Vagina (tissue), 2 donors: ENCODE data around the gene BTF3. TPM values are rescaled to one million over a fixed set of nuclear protein-coding genes. Genes with fewer than 3 reads are reported as not detected.
A peak's percentile ranks its signal among the peaks of the same experiment; 100 is the strongest.

Source experiments
- DNase-seq, 2 donors: peaks; one replicate each; pipeline ENCODE4 v3.0.0-alpha.2; 2017; ENCODE audit errors: extremely low spot score in 2 of 2
- H3K27ac ChIP-seq: fragments of 200-600 bp; sonication (generic); one replicate; pipeline ENCODE4 v1.5.1; 2019
- H3K27me3 ChIP-seq: fragments of 200-600 bp; sonication (generic); one replicate; pipeline ENCODE4 v1.5.1; 2019
- H3K36me3 ChIP-seq, 2 donors: fragments of 200-600 bp; sonication (generic); one replicate each; pipeline ENCODE4 v1.5.1; 2017 to 2019
- H3K4me1 ChIP-seq: fragments of 200-600 bp; sonication (generic); one replicate; pipeline ENCODE4 v1.5.1; 2019
- H3K4me3 ChIP-seq, 2 donors: fragments of 200-600 bp; sonication (generic); 1 replicate in 1 of 2; 2 replicates in 1 of 2; pipeline ENCODE4 v1.5.1; 2016 to 2019
- H3K9me3 ChIP-seq: fragments of 200-600 bp; sonication (generic); one replicate; pipeline ENCODE4 v1.5.1; 2019
- POLR2A ChIP-seq, 2 donors: fragments of 450-650 bp; IDR thresholded peaks; one replicate each; pipeline ENCODE4 v1.6.1; 2017; ENCODE audit warnings: antibody characterized with exemption in 2 of 2, mild to moderate bottlenecking in 2 of 2, moderate library complexity in 2 of 2
- POLR2AphosphoS5 ChIP-seq, 2 donors: sonication (generic); formaldehyde crosslinking; IDR thresholded peaks; one replicate each; pipeline ENCODE4 v1.9.0; 2017; ENCODE audit warnings: antibody characterized with exemption in 2 of 2, mild to moderate bottlenecking in 2 of 2, low read depth in 1 of 2; ENCODE audit not compliant: insufficient read depth in 1 of 2
- intact Hi-C: fragments of 100-400 bp; cut with DNase I; formaldehyde crosslinking; loops from one replicate; pipeline ENCODE4 v1.15.1; 2023
- total RNA-seq: library from RNA; depleted of rRNA; stranded (reverse); fragments of >200 nt; gene quantifications from one replicate; pipeline ENCODE4 v1.2.3, GENCODE V29; 2016
- TF ChIP-seq, protein P1 (sequence below), 3 experiments: fragments of 450-650 bp in 2 of 3; fragments of 200-600 bp in 1 of 3; sonication (generic) in 1 of 3; IDR thresholded peaks; one replicate each; pipeline ENCODE4 v1.5.1; 2017 to 2019; ENCODE audit warnings: antibody characterized with exemption in 3 of 3, mild to moderate bottlenecking in 2 of 3, moderate library complexity in 2 of 3

The BTF3 gene
- 537 TPM for total RNA-seq

DNA sequence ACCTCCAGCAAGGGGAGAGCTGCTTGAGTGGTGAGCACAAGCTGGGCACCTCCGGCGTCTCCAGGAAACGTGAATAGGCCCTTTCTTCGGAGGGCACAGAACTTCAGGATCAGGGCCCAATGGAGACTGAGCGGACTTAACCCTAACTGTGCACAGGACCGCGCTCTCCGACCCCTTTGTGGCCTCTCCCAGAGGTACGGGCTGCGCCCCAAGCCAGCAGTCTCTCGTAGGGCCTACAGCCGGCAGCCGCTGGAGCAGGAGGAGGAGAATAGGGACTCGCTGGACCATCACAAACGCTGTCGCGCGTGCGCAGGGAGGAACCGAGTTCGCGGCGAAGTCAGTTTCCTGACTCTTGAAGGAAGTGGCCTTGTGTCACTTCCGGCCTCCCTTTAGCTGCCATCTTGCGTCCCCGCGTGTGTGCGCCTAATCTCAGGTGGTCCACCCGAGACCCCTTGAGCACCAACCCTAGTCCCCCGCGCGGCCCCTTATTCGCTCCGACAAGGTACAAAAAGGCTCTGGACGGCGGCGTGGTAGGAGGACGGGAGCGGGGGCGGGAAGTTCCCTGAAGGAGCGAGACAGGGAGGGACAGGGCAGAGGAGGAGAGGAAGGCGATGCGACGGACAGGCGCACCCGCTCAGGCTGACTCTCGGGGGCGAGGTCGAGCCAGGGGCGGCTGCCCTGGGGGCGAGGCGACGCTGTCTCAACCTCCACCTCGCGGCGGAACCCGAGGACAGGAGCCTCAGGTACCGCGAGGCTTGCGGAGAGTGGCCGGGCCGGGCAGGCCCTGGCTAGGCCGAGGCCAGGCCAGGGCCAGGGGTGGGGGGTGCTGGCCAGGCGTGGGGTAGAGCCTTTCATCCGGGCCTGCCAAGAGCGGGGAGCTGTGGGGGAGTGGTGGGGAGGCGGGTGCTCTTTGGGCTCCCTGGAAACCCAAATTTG, at the start of gene BTF3:
Gene BTF3 (plus strand): TSS at position 386 of the 936 bp plus-strand sequence. CDS start 226 bp downstream, at position 612.
- intact Hi-C loops, result no loop called here
- H3K4me3 ChIP-seq, result peak within 1 kb of the TSS; percentile 82 to 91
- peaks cover 0 to 26% of the 10 kb centered on the region in 2 donors for H3K36me3 ChIP-seq
- peak within 1 kb of the TSS; percentile 95 for H3K27ac ChIP-seq
- TF ChIP-seq, protein P1, sequence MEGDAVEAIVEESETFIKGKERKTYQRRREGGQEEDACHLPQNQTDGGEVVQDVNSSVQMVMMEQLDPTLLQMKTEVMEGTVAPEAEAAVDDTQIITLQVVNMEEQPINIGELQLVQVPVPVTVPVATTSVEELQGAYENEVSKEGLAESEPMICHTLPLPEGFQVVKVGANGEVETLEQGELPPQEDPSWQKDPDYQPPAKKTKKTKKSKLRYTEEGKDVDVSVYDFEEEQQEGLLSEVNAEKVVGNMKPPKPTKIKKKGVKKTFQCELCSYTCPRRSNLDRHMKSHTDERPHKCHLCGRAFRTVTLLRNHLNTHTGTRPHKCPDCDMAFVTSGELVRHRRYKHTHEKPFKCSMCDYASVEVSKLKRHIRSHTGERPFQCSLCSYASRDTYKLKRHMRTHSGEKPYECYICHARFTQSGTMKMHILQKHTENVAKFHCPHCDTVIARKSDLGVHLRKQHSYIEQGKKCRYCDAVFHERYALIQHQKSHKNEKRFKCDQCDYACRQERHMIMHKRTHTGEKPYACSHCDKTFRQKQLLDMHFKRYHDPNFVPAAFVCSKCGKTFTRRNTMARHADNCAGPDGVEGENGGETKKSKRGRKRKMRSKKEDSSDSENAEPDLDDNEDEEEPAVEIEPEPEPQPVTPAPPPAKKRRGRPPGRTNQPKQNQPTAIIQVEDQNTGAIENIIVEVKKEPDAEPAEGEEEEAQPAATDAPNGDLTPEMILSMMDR (IDR thresholded peaks at IDR 0.05), result no peak
- TF ChIP-seq POLR2A (IDR thresholded peaks at IDR 0.05) (peak in 1 of 2 donors; percentile 49), POLR2AphosphoS5 (IDR thresholded peaks at IDR 0.05; ENCODE audit: insufficient read depth in 1 of 2, low read depth in 1 of 2) (peak; percentile 95 to 96)
- H3K9me3 ChIP-seq, result no peaks in the 10 kb centered on the region
- DNase-seq, result peak; percentile 98
- H3K27me3 ChIP-seq, result no peaks in the 10 kb centered on the region
- H3K4me1 ChIP-seq, result peaks cover 35% of the 10 kb centered on the region

DNA sequence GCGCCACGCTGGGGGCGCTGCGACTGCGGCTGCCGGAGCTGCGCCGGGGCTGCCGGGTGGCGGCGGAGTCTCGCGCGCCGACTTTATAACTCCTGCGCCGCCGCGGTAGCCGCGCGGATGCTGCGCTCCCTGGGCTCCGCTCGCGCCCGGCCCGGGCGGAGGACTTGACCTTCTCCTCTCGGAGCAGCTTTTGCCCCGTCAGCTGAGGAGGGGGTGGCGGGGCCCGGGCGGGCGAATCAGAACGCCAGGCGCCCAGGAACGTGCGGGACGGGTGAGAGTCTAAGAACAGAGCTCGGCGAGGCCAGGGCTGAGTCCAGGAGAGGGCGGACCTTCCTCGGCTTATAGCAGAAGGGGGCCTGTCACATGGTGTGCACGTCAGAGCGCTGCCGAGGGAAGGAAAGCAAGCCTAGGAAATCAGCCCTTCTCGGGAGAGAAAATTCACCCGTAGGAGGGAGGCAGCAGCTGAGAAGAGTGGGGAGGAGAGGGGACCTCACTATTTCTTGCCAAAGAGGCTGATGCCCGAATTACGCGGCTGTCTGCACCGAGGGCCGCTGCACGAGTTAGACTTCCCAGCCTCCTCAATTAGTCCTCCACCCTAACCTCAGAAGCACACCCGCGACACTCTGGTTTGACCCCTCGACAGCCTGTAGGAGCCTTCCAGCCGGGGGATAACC, 49.6 kb upstream of the BTF3 start, which contains the start of gene FOXD1:
Gene FOXD1 (minus strand): TSS at position 315 of the 674 bp plus-strand sequence. CDS start 415 bp downstream, outside the sequence.
- H3K9me3 ChIP-seq, result no peaks in the 10 kb centered on the region
- peak within 1 kb of the TSS; percentile 34 to 55 for H3K4me3 ChIP-seq
- H3K36me3 ChIP-seq, result no peaks in the 10 kb centered on the region
- DNase-seq, result no peak
- peak in 1 of 2 donors; percentile 72 for TF ChIP-seq POLR2AphosphoS5 (IDR thresholded peaks at IDR 0.05; ENCODE audit: insufficient read depth in 1 of 2, low read depth in 1 of 2)
- TF ChIP-seq POLR2A (IDR thresholded peaks at IDR 0.05), result peak in 1 of 2 donors; percentile 35
- TF ChIP-seq, protein P1 (IDR thresholded peaks at IDR 0.05), result no peak
- intact Hi-C loops, result loop anchor here (5.0 kb wide), 1 partner anchor 146 kb away; no protein-coding TSS in a partner anchor
- H3K4me1 ChIP-seq, result peaks cover 19% of the 10 kb centered on the region
- H3K27me3 ChIP-seq, result peaks cover 29% of the 10 kb centered on the region
- H3K27ac ChIP-seq, result no peak within 1 kb of the TSS

DNA sequence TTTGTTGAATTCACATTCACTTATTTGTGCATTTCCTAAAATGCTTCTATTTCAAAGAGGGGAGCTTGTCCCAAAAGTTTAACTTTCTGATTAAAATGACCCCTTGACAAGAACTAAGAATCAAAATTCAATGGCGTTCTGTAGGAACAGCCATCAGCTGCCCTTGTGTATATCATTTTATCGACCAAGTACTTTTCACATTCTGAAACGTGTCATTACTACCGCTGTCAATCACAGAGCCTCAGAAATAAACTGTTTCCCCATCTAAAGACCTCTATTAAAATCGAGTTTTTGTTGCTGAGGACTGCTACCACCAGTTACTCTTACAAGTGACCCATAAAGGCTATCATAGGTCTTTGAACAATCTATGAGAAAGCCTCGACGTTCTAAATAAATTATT, 48.1 kb upstream of the BTF3 start:
- Histone ChIP-seq H3K36me3 (no peaks in the 10 kb centered on the region), H3K9me3 (no peaks in the 10 kb centered on the region), H3K4me1 (peaks cover 19% of the 10 kb centered on the region), H3K4me3 (no peak overlapping the region), H3K27ac (no peak overlapping the region), H3K27me3 (peaks cover 14% of the 10 kb centered on the region)
- intact Hi-C loops, result loop anchor here (5.0 kb wide), 1 partner anchor 243 kb away; no protein-coding TSS in a partner anchor
- no peak for DNase-seq
- TF ChIP-seq POLR2AphosphoS5 (IDR thresholded peaks at IDR 0.05; ENCODE audit: insufficient read depth in 1 of 2, low read depth in 1 of 2) (no peak), POLR2A (IDR thresholded peaks at IDR 0.05) (no peak)
- TF ChIP-seq, protein P1 (IDR thresholded peaks at IDR 0.05), result no peak

DNA sequence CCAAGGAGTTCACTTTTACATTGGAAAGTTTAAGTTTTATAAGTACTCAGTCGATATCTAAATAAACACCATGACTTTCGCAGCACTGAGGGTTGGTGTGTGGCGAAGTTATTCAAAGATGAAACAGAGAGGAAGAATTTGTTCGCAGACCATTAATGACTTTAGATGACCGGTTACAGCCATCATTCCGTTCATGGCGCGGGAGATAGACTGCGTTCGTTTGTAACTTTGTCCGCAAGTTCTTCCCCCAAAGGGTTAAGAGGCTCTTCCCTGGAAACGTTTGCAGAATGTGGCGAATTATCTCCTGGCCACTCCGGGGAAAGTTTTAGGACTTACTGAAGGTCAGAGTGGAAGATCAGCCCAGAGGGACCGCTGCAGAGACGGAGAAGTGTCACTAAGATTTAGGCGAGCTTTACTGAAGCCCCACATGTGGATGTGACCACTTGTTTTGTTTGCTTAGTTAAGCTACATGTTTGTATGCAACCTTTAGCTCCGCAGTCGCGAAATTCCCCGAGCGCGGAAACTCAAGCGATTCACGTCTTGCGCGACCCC, 47.5 kb upstream of the BTF3 start:
- H3K4me3 ChIP-seq, result no peak overlapping the region
- no peak overlapping the region for H3K27ac ChIP-seq
- intact Hi-C loops, result loop anchor here (5.0 kb wide), 1 partner anchor 243 kb away; no protein-coding TSS in a partner anchor
- H3K9me3 ChIP-seq, result no peaks in the 10 kb centered on the region
- DNase-seq, result no peak
- no peak for TF ChIP-seq POLR2A (IDR thresholded peaks at IDR 0.05)
- TF ChIP-seq, protein P1 (IDR thresholded peaks at IDR 0.05), result no peak
- TF ChIP-seq POLR2AphosphoS5 (IDR thresholded peaks at IDR 0.05; ENCODE audit: insufficient read depth in 1 of 2, low read depth in 1 of 2), result no peak
- H3K4me1 ChIP-seq, result peaks cover 19% of the 10 kb centered on the region
- H3K36me3 ChIP-seq, result no peaks in the 10 kb centered on the region
- peaks cover 13% of the 10 kb centered on the region for H3K27me3 ChIP-seq
